Activated T-cell treated with anti-CD3 and anti-CD28 coated beads, Interleukin-2, amount 50 U/mL, for 24 hours (primary cell): ENCODE measurements around the gene CCDC142.
A peak's percentile ranks its signal among the peaks of the same experiment; 100 is the strongest.

ENCODE experiments used
- DNase-seq: peaks from one replicate; pipeline ENCODE4 v3.0.0-alpha.2; 2020
- H3K27ac Mint-ChIP-seq: 2 replicates; pipeline ENCODE4 v1.8.0; 2020; ENCODE audit warnings: mild to moderate bottlenecking, mixed read lengths
- H3K27me3 Mint-ChIP-seq: 2 replicates; pipeline ENCODE4 v1.8.0; 2020; ENCODE audit warnings: mixed read lengths
- H3K36me3 Mint-ChIP-seq: 2 replicates; pipeline ENCODE4 v1.8.0; 2020; ENCODE audit warnings: low read depth, mixed read lengths
- H3K4me1 Mint-ChIP-seq: 2 replicates; pipeline ENCODE4 v1.8.0; 2020; ENCODE audit warnings: low read depth, mixed read lengths
- H3K4me3 Mint-ChIP-seq: 2 replicates; pipeline ENCODE4 v1.8.0; 2020; ENCODE audit warnings: mild to moderate bottlenecking, moderate library complexity, mixed read lengths
- H3K9me3 Mint-ChIP-seq: 2 replicates; pipeline ENCODE4 v1.8.0; 2020; ENCODE audit warnings: mixed read lengths

The CCDC142 gene

GRCh38 chr2:74505448-74506246 lies 22.8 kb upstream of the CCDC142 start:
- Mint-ChIP-seq H3K27me3 (peaks cover 58% of the 10 kb centered on the region), H3K4me3 (peak overlapping the region; percentile 93), H3K36me3 (peaks cover 35% of the 10 kb centered on the region), H3K9me3 (no peaks in the 10 kb centered on the region), H3K27ac (no peak overlapping the region), H3K4me1 (peaks cover 62% of the 10 kb centered on the region)
- no peak for DNase-seq

GRCh38 chr2:74504591-74504990 lies 21.8 kb upstream of the CCDC142 start:
- Mint-ChIP-seq H3K4me1 (peaks cover 64% of the 10 kb centered on the region), H3K36me3 (peaks cover 35% of the 10 kb centered on the region), H3K27ac (no peak overlapping the region), H3K9me3 (no peaks in the 10 kb centered on the region), H3K27me3 (peaks cover 65% of the 10 kb centered on the region), H3K4me3 (no peak overlapping the region)
- DNase-seq: no peak

GRCh38 chr2:74503506-74504475 lies 21.0 kb upstream of the CCDC142 start:
- no peak overlapping the region for H3K27ac Mint-ChIP-seq
- peaks cover 72% of the 10 kb centered on the region for H3K27me3 Mint-ChIP-seq
- H3K4me1 Mint-ChIP-seq: peaks cover 69% of the 10 kb centered on the region
- no peak for DNase-seq
- H3K9me3 Mint-ChIP-seq: no peaks in the 10 kb centered on the region
- H3K4me3 Mint-ChIP-seq: peak overlapping the region; percentile 71
- H3K36me3 Mint-ChIP-seq: peaks cover 35% of the 10 kb centered on the region

DNA sequence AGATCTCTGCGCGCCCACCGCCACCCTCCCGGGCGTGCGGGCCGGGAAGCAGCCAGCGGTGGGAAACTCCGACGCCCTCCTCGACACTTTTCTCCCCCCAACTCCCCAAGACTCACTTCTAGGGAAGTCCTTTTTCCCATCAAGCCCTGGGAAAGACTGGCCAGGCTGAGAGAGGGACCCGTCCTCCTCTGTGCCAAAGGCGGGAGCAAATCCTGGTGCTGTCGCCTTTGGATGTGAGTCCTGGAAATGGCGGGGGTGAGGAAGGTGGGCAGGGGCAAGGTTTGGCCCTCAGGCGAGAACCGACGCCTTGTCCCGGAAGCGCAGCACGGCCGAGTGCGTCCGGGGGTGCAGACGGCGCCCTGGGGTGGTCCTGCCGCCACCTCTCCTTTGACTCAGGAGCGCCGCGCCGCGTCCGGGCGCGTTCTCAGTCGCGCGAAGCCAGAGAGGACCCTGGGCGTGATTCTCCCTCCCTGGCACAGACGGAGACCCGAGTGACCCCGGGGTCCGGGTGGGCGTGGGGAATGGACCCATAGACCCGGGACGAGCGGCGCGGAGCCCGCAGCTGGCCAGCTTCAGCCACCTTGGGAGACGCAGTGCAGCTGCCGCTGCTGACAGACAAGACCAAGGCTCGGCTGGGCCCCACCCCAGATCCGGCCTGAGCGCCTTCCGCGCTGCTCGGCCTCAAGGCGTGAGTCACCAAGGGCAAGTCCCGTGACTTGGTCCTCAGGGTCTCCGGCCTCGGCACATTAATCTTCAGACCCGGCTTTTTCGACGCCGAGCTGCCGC lies 20.1 kb upstream of the CCDC142 start:
- Mint-ChIP-seq H3K4me3 (peak overlapping the region; percentile 71), H3K4me1 (peaks cover 69% of the 10 kb centered on the region), H3K27ac (no peak overlapping the region), H3K27me3 (peaks cover 80% of the 10 kb centered on the region), H3K9me3 (no peaks in the 10 kb centered on the region), H3K36me3 (peaks cover 35% of the 10 kb centered on the region)
- DNase-seq: peak; percentile 70

GRCh38 chr2:74502147-74502719 lies 19.4 kb upstream of the CCDC142 start:
- DNase-seq: no peak
- Mint-ChIP-seq H3K4me3 (peak overlapping the region; percentile 71), H3K9me3 (no peaks in the 10 kb centered on the region), H3K27ac (peak overlapping the region; percentile 26), H3K4me1 (peaks cover 71% of the 10 kb centered on the region), H3K27me3 (peaks cover 87% of the 10 kb centered on the region), H3K36me3 (peaks cover 30% of the 10 kb centered on the region)

DNA sequence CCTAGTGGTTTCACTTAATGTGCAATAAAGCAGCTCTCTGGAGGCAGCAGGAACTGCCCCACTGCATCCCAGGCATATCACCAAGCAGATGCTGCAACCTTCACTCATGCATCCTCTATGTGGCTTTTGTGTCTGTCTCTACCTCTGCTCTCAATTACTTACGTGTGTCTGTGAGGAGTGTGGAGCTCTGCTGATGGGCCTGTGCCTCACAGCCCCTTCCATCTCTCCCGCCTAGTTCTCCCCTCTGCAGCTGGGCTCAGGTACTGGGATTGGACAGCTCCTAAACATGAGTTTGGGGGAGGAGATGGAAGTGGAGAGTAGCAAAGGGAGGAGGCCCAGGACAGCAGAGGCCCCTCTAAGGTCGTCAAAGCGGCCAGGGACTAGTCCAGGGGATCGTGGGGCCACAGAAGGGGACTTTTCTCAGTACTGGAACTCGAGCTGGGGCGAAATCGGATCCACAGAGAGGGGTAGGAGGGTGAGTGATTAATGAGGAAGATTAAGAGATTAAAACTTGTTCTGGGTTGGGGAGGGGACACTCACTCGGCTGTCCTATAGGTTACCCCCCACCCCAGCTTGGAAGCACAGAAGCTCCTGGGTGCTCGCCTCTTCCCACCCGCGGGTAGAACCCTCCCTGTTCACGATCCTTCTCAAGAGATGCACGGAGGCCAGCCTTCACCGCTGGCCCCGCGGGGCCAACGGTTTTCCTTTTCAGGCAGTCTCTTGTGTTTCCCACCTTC lies 18.7 kb upstream of the CCDC142 start:
- Mint-ChIP-seq H3K36me3 (peaks cover 23% of the 10 kb centered on the region), H3K4me3 (peak overlapping the region; percentile 71), H3K9me3 (no peaks in the 10 kb centered on the region), H3K27me3 (peaks cover 84% of the 10 kb centered on the region), H3K27ac (peak overlapping the region; percentile 26), H3K4me1 (peaks cover 65% of the 10 kb centered on the region)
- no peak for DNase-seq

- no peak overlapping the region for H3K27ac Mint-ChIP-seq
- H3K27me3 Mint-ChIP-seq: peaks cover 81% of the 10 kb centered on the region
- H3K9me3 Mint-ChIP-seq: no peaks in the 10 kb centered on the region
- no peak for DNase-seq
- peaks cover 58% of the 10 kb centered on the region for H3K4me1 Mint-ChIP-seq
- H3K36me3 Mint-ChIP-seq: peaks cover 15% of the 10 kb centered on the region
- H3K4me3 Mint-ChIP-seq: no peak overlapping the region
These were observed 17.8 kb upstream of the CCDC142 start for GRCh38 chr2:74500578-74500946.

DNA sequence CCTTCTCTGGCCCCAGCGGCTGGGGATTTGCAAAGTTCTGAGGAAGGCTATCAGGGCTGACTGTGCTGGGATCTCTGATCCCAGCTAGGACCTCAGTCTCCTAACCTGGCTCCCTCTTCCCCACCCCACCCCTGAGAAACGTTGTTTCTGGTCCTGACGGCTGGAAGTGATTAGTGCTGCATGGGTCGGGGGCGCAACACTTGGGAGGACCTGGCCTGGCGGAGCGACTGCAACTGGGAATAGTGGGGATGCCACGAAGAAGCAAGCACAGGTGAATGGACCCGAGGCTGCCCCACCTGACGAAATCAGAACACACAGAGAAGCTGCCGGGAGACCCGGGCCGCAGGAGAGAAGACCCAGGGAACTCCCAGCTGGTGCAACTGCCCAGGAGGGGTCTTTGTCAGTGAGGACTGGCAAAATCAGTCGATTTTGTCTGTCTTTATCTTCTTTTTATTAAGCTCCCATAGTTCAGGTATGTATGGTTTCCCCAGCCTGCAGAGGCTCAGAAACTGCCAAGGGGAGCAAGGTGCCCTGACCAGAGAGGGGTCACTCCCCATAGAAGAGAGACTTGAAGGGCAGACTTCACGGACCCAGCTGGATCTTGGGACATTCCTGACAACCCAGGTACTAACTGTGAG lies 17.3 kb upstream of the CCDC142 start:
- Mint-ChIP-seq H3K9me3 (no peaks in the 10 kb centered on the region), H3K36me3 (peaks cover 11% of the 10 kb centered on the region), H3K4me1 (peaks cover 53% of the 10 kb centered on the region), H3K27ac (no peak overlapping the region), H3K27me3 (peaks cover 76% of the 10 kb centered on the region), H3K4me3 (peak overlapping the region; percentile 30)
- DNase-seq: no peak

GRCh38 chr2:74499267-74499939 lies 16.6 kb upstream of the CCDC142 start, which contains the start of gene LBX2:
Gene LBX2 (minus strand): TSS chr2:74499603. CDS start chr2:74499537, 66 bp downstream.
- DNase-seq: no peak
- Mint-ChIP-seq H3K27me3 (peaks cover 69% of the 10 kb centered on the region), H3K4me1 (peaks cover 49% of the 10 kb centered on the region), H3K9me3 (no peaks in the 10 kb centered on the region), H3K27ac (peak within 1 kb of the TSS; percentile 4), H3K4me3 (peak within 1 kb of the TSS; percentile 73), H3K36me3 (peaks cover 7% of the 10 kb centered on the region)

- Mint-ChIP-seq H3K36me3 (peaks cover 11% of the 10 kb centered on the region), H3K4me1 (peaks cover 41% of the 10 kb centered on the region), H3K27ac (peak overlapping the region; percentile 4), H3K27me3 (peaks cover 62% of the 10 kb centered on the region), H3K4me3 (peak overlapping the region; percentile 73), H3K9me3 (no peaks in the 10 kb centered on the region)
- DNase-seq: peak; percentile 60
These were observed 15.9 kb upstream of the CCDC142 start for GRCh38 chr2:74498500-74499266.

DNA sequence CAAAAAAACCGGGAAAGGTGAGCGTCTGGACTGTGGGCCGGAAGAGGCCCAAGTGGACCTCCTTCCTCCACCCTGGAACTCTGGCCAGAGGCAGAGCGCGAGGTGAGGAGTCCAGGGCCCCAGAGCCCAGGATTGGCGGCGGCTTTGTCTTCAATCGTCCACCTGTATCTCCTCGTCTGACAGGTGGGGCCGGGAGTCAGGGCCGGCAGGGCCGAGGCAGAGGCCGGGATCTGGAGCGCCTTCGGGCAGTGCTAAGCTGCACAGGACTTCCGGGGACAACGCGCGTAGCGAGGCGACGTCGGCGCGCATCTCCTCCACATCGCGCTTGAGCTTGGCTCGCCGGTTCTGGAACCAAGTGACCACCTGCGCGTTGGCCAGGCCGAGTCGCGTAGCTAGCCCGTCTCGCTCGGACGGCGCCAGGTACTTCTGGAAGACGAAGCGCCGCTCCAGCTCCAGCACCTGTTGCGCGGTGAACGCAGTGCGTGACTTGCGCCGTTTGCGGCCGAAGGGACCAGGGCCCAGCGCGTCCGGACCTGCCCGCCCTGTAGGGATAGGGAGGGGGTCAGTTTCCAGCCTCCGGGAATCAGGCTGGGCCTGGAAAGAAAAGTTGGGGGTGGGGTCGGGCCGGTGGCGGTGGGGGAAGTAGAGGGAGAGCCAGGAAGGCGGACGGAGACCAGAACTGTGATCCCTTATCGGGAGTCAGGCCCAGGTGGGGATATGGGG lies 15.1 kb upstream of the CCDC142 start:
- Mint-ChIP-seq H3K9me3 (no peaks in the 10 kb centered on the region), H3K4me3 (peak overlapping the region; percentile 73), H3K36me3 (peaks cover 17% of the 10 kb centered on the region), H3K4me1 (peaks cover 34% of the 10 kb centered on the region), H3K27me3 (peaks cover 55% of the 10 kb centered on the region), H3K27ac (no peak overlapping the region)
- DNase-seq: peak; percentile 61
